Measurements from ENCODE around the gene CEMIP2. TPM values are rescaled to one million over a fixed set of nuclear protein-coding genes. Genes with fewer than 3 reads are reported as not detected.

The CEMIP2 gene
- total RNA-seq, 1 donor, result 27.3 TPM

- TF ChIP-seq CTCF (IDR thresholded peaks at IDR 0.05; ENCODE audit: insufficient read depth, low read length), result no peak
- no peak for DNase-seq (ENCODE audit: low read depth)
- H3K4me3 ChIP-seq (ENCODE audit: low read depth, low read length), result no peak overlapping the region
Measured at GRCh38 chr9:71710201-71710600, 58.1 kb downstream of the CEMIP2 start.

GRCh38 chr9:71709384-71709783 lies 58.9 kb downstream of the CEMIP2 start:
- no peak overlapping the region for H3K4me3 ChIP-seq (ENCODE audit: low read depth, low read length)
- DNase-seq (ENCODE audit: low read depth), result no peak
- no peak for TF ChIP-seq CTCF (IDR thresholded peaks at IDR 0.05; ENCODE audit: insufficient read depth, low read length)

GRCh38 chr9:71706176-71706575 lies 62.1 kb downstream of the CEMIP2 start:
- no peak for DNase-seq (ENCODE audit: low read depth)
- no peak for TF ChIP-seq CTCF (IDR thresholded peaks at IDR 0.05; ENCODE audit: insufficient read depth, low read length)
- H3K4me3 ChIP-seq (ENCODE audit: low read depth, low read length), result no peak overlapping the region

GRCh38 chr9:71704796-71705195 lies 63.5 kb downstream of the CEMIP2 start:
- peak; percentile 42 for DNase-seq (ENCODE audit: low read depth)
- TF ChIP-seq CTCF (IDR thresholded peaks at IDR 0.05; ENCODE audit: insufficient read depth, low read length), result no peak
- no peak overlapping the region for H3K4me3 ChIP-seq (ENCODE audit: low read depth, low read length)

- DNase-seq (ENCODE audit: low read depth), result no peak
- TF ChIP-seq CTCF (IDR thresholded peaks at IDR 0.05; ENCODE audit: insufficient read depth, low read length), result no peak
- H3K4me3 ChIP-seq (ENCODE audit: low read depth, low read length), result no peak overlapping the region
Measured at GRCh38 chr9:71703172-71703872, 65.0 kb downstream of the CEMIP2 start.

GRCh38 chr9:71697882-71698281 lies 70.4 kb downstream of the CEMIP2 start:
- no peak for TF ChIP-seq CTCF (IDR thresholded peaks at IDR 0.05; ENCODE audit: insufficient read depth, low read length)
- no peak overlapping the region for H3K4me3 ChIP-seq (ENCODE audit: low read depth, low read length)
- DNase-seq (ENCODE audit: low read depth), result no peak

- TF ChIP-seq CTCF (IDR thresholded peaks at IDR 0.05; ENCODE audit: insufficient read depth, low read length), result no peak
- no peak overlapping the region for H3K4me3 ChIP-seq (ENCODE audit: low read depth, low read length)
- DNase-seq (ENCODE audit: low read depth), result no peak
Measured at GRCh38 chr9:71694332-71694731, 74.0 kb downstream of the CEMIP2 start.
